IMR-90 (cell line): ENCODE measurements around the gene TBX1. TPM values are rescaled to one million over a fixed set of nuclear protein-coding genes. Genes with fewer than 3 reads are reported as not detected.

Experiments
- ATAC-seq: fragments of 200-7000 bp; cut with Tn5 transposase; 2 replicates; pipeline ENCODE4 v1.9.1; 2020; ENCODE audit warnings: low read depth, mild to moderate bottlenecking, moderate library complexity
- BruUV-seq: library from RNA; stranded (reverse); fragments of 400-500 nt; replicated peaks from 2 replicates; lab custom pipeline; 2021; lab: Mats Ljungman, UMichigan
- CTCF ChIA-PET: fragments of 300-600 bp; formaldehyde crosslinking; extraction: SDS; loops from one replicate; lab custom pipeline; 2021; ENCODE audit warnings: antibody characterized with exemption; lab: Yijun Ruan, JAX
- POLR2A ChIA-PET: fragments of 300-600 bp; sonication (Branson Sonifier 250); formaldehyde crosslinking; loops from one replicate; lab custom pipeline; 2022; ENCODE audit warnings: antibody characterized with exemption; ENCODE audit not compliant: unreplicated experiment; lab: Charles Lee
- DNase-seq: peaks from one replicate; pipeline ENCODE4 v3.0.0; 2013
- H2AFZ ChIP-seq: replicated peaks from 2 replicates; pipeline ENCODE3; 2013; ENCODE audit warnings: low read length, mild to moderate bottlenecking; ENCODE audit not compliant: poor library complexity
- H2AK5ac ChIP-seq: 2 replicates; pipeline ENCODE4 v1.6.1; 2013; ENCODE audit warnings: low read depth, low read length, inconsistent platforms
- H2AK9ac ChIP-seq: replicated peaks from 2 replicates; pipeline ENCODE3; 2013; ENCODE audit warnings: mild to moderate bottlenecking, low read depth, low read length, moderate library complexity; ENCODE audit not compliant: poor library complexity
- H2BK120ac ChIP-seq: 2 replicates; pipeline ENCODE4 v1.6.1; 2013; ENCODE audit warnings: low read depth, low read length, inconsistent platforms
- H2BK15ac ChIP-seq: 3 replicates; pipeline ENCODE4 v1.6.1; 2013; ENCODE audit warnings: low read depth, low read length, inconsistent platforms
- H2BK20ac ChIP-seq: 2 replicates; pipeline ENCODE4 v1.6.1; 2013; ENCODE audit warnings: low read depth, mild to moderate bottlenecking, inconsistent platforms, low read length, moderate library complexity
- H2BK5ac ChIP-seq: 2 replicates; pipeline ENCODE4 v1.6.1; 2013; ENCODE audit warnings: mild to moderate bottlenecking, low read depth, low read length, inconsistent platforms; ENCODE audit not compliant: poor library complexity, severe bottlenecking
- H3K14ac ChIP-seq: replicated peaks from 2 replicates; pipeline ENCODE4 v1.6.1; 2013; ENCODE audit warnings: low read depth, low read length, inconsistent platforms
- H3K18ac ChIP-seq: 2 replicates; pipeline ENCODE4 v1.6.1; 2013; ENCODE audit warnings: low read depth, low read length, control low read depth
- H3K23ac ChIP-seq: 2 replicates; pipeline ENCODE4 v1.6.1; 2013; ENCODE audit warnings: low read depth, low read length, inconsistent platforms
- H3K27ac ChIP-seq: 2 replicates; pipeline ENCODE4 v1.5.1; 2013; ENCODE audit warnings: mild to moderate bottlenecking, control low read depth, low read length; ENCODE audit not compliant: insufficient read depth
- H3K27me3 ChIP-seq: 2 replicates; pipeline ENCODE4 v1.6.1; 2013; ENCODE audit warnings: low read length; ENCODE audit not compliant: control insufficient read depth, insufficient read depth
- H3K36me3 ChIP-seq: 2 replicates; pipeline ENCODE4 v1.6.1; 2013; ENCODE audit warnings: low read length, mixed read lengths; ENCODE audit not compliant: control insufficient read depth, insufficient read depth
- H3K4ac ChIP-seq: 2 replicates; pipeline ENCODE4 v1.6.1; 2013; ENCODE audit warnings: low read depth, low read length, inconsistent platforms
- H3K4me1 ChIP-seq: 2 replicates; pipeline ENCODE4 v1.6.1; 2013; ENCODE audit warnings: low read length, mixed read lengths; ENCODE audit not compliant: control insufficient read depth, insufficient read depth
- H3K4me2 ChIP-seq: 2 replicates; pipeline ENCODE4 v1.6.1; 2013; ENCODE audit warnings: low read depth, mild to moderate bottlenecking, control low read depth, low read length, moderate library complexity
- H3K4me3 ChIP-seq: 2 replicates; pipeline ENCODE4 v1.5.1; 2013; ENCODE audit warnings: low read depth, mild to moderate bottlenecking, control low read depth, low read length, moderate library complexity; ENCODE audit not compliant: insufficient read depth
- H3K56ac ChIP-seq: 2 replicates; pipeline ENCODE4 v1.6.1; 2013; ENCODE audit warnings: low read length, inconsistent platforms; ENCODE audit not compliant: insufficient read depth; ENCODE audit errors: extremely low read depth
- H3K79me1 ChIP-seq, 2 experiments: 2 replicates each; pipeline ENCODE4 v1.6.1; 2013; ENCODE audit warnings: low read length in 2 of 2, inconsistent platforms in 1 of 2, low read depth in 1 of 2
- H3K9ac ChIP-seq: 2 replicates; pipeline ENCODE4 v1.6.1; 2013; ENCODE audit warnings: low read depth, low read length, control low read depth
- H3K9me1 ChIP-seq: 2 replicates; pipeline ENCODE4 v1.6.1; 2013; ENCODE audit warnings: low read length, inconsistent platforms; ENCODE audit not compliant: insufficient read depth
- H3K9me3 ChIP-seq: 2 replicates; pipeline ENCODE4 v1.6.1; 2013; ENCODE audit warnings: low read length; ENCODE audit not compliant: control insufficient read depth, insufficient read depth
- H4K20me1 ChIP-seq: 2 replicates; pipeline ENCODE4 v1.6.1; 2013; ENCODE audit warnings: low read length, inconsistent platforms; ENCODE audit not compliant: insufficient read depth
- H4K5ac ChIP-seq: 2 replicates; pipeline ENCODE4 v1.6.1; 2013; ENCODE audit warnings: mild to moderate bottlenecking, low read depth, low read length, control low read depth
- H4K8ac ChIP-seq, 2 experiments: 2 replicates each; pipeline ENCODE4 v1.6.1; 2013; ENCODE audit warnings: low read depth in 2 of 2, low read length in 2 of 2, control low read depth in 1 of 2, inconsistent platforms in 1 of 2
- H4K91ac ChIP-seq: 2 replicates; pipeline ENCODE4 v1.6.1; 2013; ENCODE audit warnings: low read depth, low read length, inconsistent platforms; ENCODE audit not compliant: insufficient read depth
- BHLHE40 ChIP-seq: fragments of 150-350 bp; IDR thresholded peaks from 2 replicates; pipeline ENCODE4 v1.6.1; 2016; ENCODE audit warnings: mild to moderate bottlenecking, low read depth, low read length
- CEBPB ChIP-seq: IDR thresholded peaks from 2 replicates; pipeline ENCODE4 v1.6.1; 2012; ENCODE audit warnings: low read depth, low read length, improper control_type of control experiment
- CHD1 ChIP-seq: IDR thresholded peaks from 2 replicates; pipeline ENCODE4 v1.6.1; 2012; ENCODE audit warnings: low read depth, low read length, improper control_type of control experiment
- MAFK ChIP-seq: IDR thresholded peaks from 2 replicates; pipeline ENCODE4 v1.6.1; 2012; ENCODE audit warnings: low read depth, low read length, improper control_type of control experiment
- MAZ ChIP-seq: IDR thresholded peaks from 2 replicates; pipeline ENCODE4 v1.6.1; 2012; ENCODE audit warnings: low read depth, mild to moderate bottlenecking, low read length, improper control_type of control experiment, moderate library complexity, borderline replicate concordance
- MXI1 ChIP-seq: IDR thresholded peaks from 2 replicates; pipeline ENCODE4 v1.6.1; 2012; ENCODE audit warnings: low read depth, mild to moderate bottlenecking, low read length, moderate library complexity, borderline replicate concordance
- NFE2L2 ChIP-seq: fragments of 150-350 bp; IDR thresholded peaks from 2 replicates; pipeline ENCODE4 v1.6.1; 2016; ENCODE audit warnings: low read depth, mild to moderate bottlenecking, low read length
- POLR2A ChIP-seq: IDR thresholded peaks from 2 replicates; pipeline ENCODE4 v1.6.1; 2012; ENCODE audit warnings: mild to moderate bottlenecking, low read depth, low read length
- RAD21 ChIP-seq: IDR thresholded peaks from 2 replicates; pipeline ENCODE4 v1.6.1; 2012; ENCODE audit warnings: low read length, improper control_type of control experiment
- RCOR1 ChIP-seq: IDR thresholded peaks from 2 replicates; pipeline ENCODE4 v1.6.1; 2012; ENCODE audit warnings: mild to moderate bottlenecking, low read length, improper control_type of control experiment; ENCODE audit not compliant: insufficient replicate concordance
- SMC3 ChIP-seq: fragments of 150-350 bp; IDR thresholded peaks from 2 replicates; pipeline ENCODE4 v1.6.1; 2016; ENCODE audit warnings: low read depth, mild to moderate bottlenecking, antibody characterized with exemption, low read length, moderate library complexity
- WGBS, 2 experiments: methylation state at CpG; one replicate each; pipeline versions ENCODE4 v1.1.5 to v1.1.7; 2013; ENCODE audit warnings: missing lambda C conversion rate in 2 of 2; ENCODE audit not compliant: insufficient read length in 1 of 2; ENCODE audit errors: extremely low coverage in 2 of 2; 5-methylcytosine and 5-hydroxymethylcytosine counted together
- dilution Hi-C: fragments of 300-500 bp; cut with HindIII; formaldehyde crosslinking; loops from one replicate; pipeline ENCODE4 v1.14.3; 2018; ENCODE audit warnings: low sequenced_read_pairs; ENCODE audit not compliant: unreplicated experiment
- in situ Hi-C: fragments of 300-500 bp; cut with MboI; formaldehyde crosslinking; loops from 3 replicates; pipeline ENCODE4 v1.14.3; 2019; ENCODE audit warnings: low sequenced_read_pairs, inconsistent platforms, mixed read lengths
- intact Hi-C: fragments of 100-400 bp; cut with micrococcal nuclease; formaldehyde crosslinking; loops from 2 replicates; pipeline ENCODE4 v1.10.0; 2022
- polyA plus RNA-seq, 3 experiments: library from polyadenylated mRNA; depleted of rRNA; stranded (reverse); fragments of >200 nt; gene quantifications; 2 replicates each; pipeline ENCODE4 v1.2.3, GENCODE V29; 2012; ENCODE audit warnings: low replicate concordance in 1 of 3
- total RNA-seq: library from RNA; depleted of rRNA; stranded (reverse); fragments of >200 nt; gene quantifications from 2 replicates; pipeline ENCODE4 v1.2.3, GENCODE V29; 2012
- TF ChIP-seq, protein P1 (sequence below): fragments of 150-350 bp; IDR thresholded peaks from 2 replicates; pipeline ENCODE4 v1.6.1; 2017; ENCODE audit warnings: mild to moderate bottlenecking, antibody characterized with exemption, low read length, low read depth
- TF ChIP-seq, protein P2 (sequence below): conservative IDR thresholded peaks from 2 replicates; pipeline ENCODE4 v1.5.1; 2012; ENCODE audit warnings: mild to moderate bottlenecking, low read depth, low read length, improper control_type of control experiment

TBX1 gene
- total and polyA plus RNA-seq, 2 of the 4 experiments (the other 2 are of a cell fraction) = 0.03 TPM; not detected in 1

DNA sequence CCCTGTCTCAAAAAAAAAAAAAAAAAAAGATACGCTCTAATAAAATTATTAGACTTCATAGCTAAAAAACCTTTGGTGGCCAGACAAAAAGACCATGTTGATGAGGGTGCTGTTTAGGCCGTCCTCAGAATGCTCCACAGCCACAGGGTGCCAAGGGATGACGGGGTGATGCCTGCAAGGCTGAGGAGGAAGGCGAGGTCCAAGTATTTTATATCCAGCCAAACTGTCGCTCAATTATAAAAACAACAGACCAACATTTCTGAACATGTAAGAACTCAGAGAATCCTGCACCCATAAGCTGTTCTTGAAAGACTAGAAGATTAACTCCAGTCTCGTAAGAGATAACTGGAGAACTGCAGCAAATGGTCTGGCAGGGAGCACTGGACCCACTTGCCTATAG lies 29.2 kb downstream of the TBX1 start:
- Histone ChIP-seq H3K23ac (no peak overlapping the region), H3K56ac (no peak overlapping the region), H3K9me3 (peaks cover 8% of the 10 kb centered on the region), H3K4me1 (peaks cover 2% of the 10 kb centered on the region; the same call in 1 of the 2 replicates), H2BK5ac (no peak overlapping the region), H2AFZ (no peak overlapping the region), H3K4me2 (no peak overlapping the region), H4K5ac (no peak overlapping the region), H2AK9ac (no peak overlapping the region), H2BK15ac (no peak overlapping the region), H3K4ac (no peak overlapping the region), H3K79me1 (no peaks in the 10 kb centered on the region), H4K8ac (no peak overlapping the region), H3K36me3 (peaks cover 3% of the 10 kb centered on the region), H3K27ac (no peak overlapping the region), H3K14ac (no peak overlapping the region), H2BK20ac (no peak overlapping the region), H3K9me1 (no peaks in the 10 kb centered on the region; the same call in 1 of the 2 replicates), H2BK120ac (no peak overlapping the region), H3K9ac (no peak overlapping the region), H4K91ac (no peak overlapping the region), H2AK5ac (no peak overlapping the region), H3K18ac (no peak overlapping the region), H4K20me1 (no peaks in the 10 kb centered on the region), H3K4me3 (no peak overlapping the region), H3K27me3 (no peaks in the 10 kb centered on the region)
- ATAC-seq (no peak), DNase-seq (no peak)
- dilution Hi-C loops = no loop called here
- ChIA-PET POLR2A (no interaction called here), CTCF (interaction anchor here (0.6 kb wide), 1 partner anchor 59 kb away, joined by 3 read pairs; no protein-coding TSS in a partner anchor)
- TF ChIP-seq RCOR1 = no peak
- TF ChIP-seq SMC3 = no peak
- TF ChIP-seq MAFK = no peak
- TF ChIP-seq, protein P1, sequence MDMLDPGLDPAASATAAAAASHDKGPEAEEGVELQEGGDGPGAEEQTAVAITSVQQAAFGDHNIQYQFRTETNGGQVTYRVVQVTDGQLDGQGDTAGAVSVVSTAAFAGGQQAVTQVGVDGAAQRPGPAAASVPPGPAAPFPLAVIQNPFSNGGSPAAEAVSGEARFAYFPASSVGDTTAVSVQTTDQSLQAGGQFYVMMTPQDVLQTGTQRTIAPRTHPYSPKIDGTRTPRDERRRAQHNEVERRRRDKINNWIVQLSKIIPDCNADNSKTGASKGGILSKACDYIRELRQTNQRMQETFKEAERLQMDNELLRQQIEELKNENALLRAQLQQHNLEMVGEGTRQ = no peak
- no peak for TF ChIP-seq MAZ
- no peak for TF ChIP-seq NFE2L2
- no peak for TF ChIP-seq POLR2A
- TF ChIP-seq CHD1 = no peak
- no peak for TF ChIP-seq RAD21
- TF ChIP-seq BHLHE40 = no peak
- TF ChIP-seq CEBPB = no peak
- TF ChIP-seq, protein P2, sequence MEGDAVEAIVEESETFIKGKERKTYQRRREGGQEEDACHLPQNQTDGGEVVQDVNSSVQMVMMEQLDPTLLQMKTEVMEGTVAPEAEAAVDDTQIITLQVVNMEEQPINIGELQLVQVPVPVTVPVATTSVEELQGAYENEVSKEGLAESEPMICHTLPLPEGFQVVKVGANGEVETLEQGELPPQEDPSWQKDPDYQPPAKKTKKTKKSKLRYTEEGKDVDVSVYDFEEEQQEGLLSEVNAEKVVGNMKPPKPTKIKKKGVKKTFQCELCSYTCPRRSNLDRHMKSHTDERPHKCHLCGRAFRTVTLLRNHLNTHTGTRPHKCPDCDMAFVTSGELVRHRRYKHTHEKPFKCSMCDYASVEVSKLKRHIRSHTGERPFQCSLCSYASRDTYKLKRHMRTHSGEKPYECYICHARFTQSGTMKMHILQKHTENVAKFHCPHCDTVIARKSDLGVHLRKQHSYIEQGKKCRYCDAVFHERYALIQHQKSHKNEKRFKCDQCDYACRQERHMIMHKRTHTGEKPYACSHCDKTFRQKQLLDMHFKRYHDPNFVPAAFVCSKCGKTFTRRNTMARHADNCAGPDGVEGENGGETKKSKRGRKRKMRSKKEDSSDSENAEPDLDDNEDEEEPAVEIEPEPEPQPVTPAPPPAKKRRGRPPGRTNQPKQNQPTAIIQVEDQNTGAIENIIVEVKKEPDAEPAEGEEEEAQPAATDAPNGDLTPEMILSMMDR = no peak
- no peak for TF ChIP-seq MXI1
- WGBS, 2 experiments = no CpG with 5 or more reads among the region's 6 CpGs
- intact Hi-C loops = no loop called here
- no TSS peak for BruUV-seq
- in situ Hi-C loops = no loop called here
